GM04504 (cell line): Measurements from ENCODE around the gene SPAG7.
A peak's percentile ranks its signal among the peaks of the same experiment; 100 is the strongest.

Experiments
- DNase-seq: peaks from one replicate; pipeline ENCODE4 v3.0.0-alpha.2; 2012; ENCODE audit warnings: low read depth

SPAG7 gene

GRCh38 chr17:4967539-4968485, at the start of gene SPAG7:
Gene SPAG7 (minus strand): TSS chr17:4967817. CDS start chr17:4967804, 13 bp downstream.
- peak; percentile 95 for DNase-seq

DNA sequence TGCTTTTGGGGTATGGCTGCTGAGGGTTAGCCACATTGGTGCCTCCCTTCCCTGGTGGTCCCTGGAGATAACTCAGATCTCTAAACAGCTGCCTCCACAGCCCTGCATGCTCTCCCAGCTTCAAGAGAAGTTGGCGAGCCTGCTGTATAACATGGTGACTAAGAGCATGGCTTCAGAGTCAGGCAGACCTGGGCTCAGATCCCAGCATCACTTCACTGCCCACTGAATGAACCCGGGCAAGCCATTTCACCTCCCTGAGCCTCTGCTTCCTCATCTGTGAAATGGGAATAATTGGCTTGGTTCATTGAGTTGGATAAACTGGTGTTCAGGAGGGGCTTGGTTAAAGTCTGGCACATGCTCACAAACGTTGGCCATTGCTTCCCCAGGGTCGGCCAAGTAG, 46.7 kb upstream of the SPAG7 start:
- no peak for DNase-seq

DNA sequence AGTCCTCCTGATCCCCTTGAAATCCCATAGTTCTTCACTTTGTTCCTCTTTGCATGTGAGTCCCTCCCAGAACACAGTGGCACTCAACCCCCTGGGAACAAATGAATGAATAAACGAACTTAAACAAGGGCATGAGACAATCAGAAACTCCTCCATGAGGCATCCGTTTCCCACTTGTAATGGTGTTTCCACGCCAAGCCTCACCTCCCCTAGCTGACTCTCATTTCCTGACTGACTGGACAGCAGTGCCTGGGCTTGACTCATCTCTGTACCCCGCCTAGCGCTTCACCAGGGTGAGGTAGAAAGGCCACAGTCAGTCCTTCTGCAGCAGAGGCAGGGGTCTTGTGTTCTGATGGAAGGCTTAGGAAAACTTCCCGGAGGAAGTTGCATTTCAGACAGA, 44.3 kb upstream of the SPAG7 start:
- no peak for DNase-seq

- no peak for DNase-seq
These were observed 35.7 kb upstream of the SPAG7 start for GRCh38 chr17:5003214-5003867.

DNA sequence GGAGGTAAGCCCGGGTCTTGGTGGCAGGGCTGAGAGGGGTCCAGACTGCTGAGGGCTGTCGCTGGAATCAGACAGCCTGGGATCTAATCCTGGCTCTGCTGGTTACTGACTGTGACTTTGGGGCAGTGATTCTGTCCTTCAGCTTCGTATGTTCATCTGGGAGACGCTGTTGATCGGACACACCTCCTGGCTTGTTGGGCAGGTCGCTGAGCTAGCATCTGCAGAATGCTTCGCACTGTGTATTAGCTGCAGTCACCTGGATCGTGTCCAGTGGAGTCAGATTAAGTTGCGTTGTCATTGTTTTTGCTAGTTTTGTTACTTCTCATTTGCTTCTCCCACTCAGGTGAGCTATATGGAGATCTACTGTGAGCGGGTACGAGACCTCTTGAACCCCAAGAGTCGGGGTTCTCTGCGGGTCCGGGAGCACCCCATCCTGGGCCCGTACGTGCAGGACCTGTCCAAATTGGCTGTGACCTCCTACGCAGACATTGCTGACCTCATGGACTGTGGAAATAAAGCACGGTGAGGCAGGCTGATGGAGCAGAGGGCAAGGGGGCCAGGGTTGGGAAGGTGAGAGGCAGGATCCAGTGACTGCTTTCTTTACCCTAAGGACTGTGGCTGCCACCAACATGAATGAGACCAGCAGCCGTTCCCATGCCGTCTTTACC, 34.6 kb upstream of the SPAG7 start:
- DNase-seq: no peak

DNA sequence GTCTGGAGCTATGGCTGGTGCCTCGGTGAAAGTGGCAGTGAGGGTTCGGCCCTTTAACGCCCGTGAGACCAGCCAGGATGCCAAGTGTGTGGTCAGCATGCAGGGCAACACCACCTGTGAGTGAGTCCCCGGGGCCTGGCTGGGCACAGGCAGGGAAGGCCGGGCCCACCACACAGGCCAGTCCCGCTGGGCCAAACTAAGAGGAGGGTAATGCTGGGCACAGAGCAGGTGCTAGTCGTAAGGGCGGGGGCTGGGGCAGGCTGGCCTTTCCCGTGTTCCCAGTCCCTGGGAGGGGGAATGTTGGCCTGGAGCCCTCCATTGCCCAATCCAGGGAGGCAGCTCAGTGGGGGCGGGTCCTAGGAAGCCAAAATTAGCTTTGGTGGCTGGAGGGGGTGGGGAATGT, 32.6 kb upstream of the SPAG7 start:
- DNase-seq: no peak

- DNase-seq: no peak
These were observed 31.9 kb upstream of the SPAG7 start for GRCh38 chr17:4999430-5000093.

- DNase-seq: no peak
These were observed 31.3 kb upstream of the SPAG7 start for GRCh38 chr17:4998732-4999429.

- no peak for DNase-seq
These were observed 30.6 kb upstream of the SPAG7 start for GRCh38 chr17:4998027-4998731.

GRCh38 chr17:4997302-4998026, 29.8 kb upstream of the SPAG7 start, which contains the start of the genes INCA1 and KIF1C:
Gene INCA1 (minus strand): TSS chr17:4997522. CDS start chr17:4994437, 3,085 bp downstream.
Gene KIF1C (plus strand): TSS chr17:4997950. CDS start chr17:5000247, 2,297 bp downstream.
- DNase-seq: peak; percentile 77

DNA sequence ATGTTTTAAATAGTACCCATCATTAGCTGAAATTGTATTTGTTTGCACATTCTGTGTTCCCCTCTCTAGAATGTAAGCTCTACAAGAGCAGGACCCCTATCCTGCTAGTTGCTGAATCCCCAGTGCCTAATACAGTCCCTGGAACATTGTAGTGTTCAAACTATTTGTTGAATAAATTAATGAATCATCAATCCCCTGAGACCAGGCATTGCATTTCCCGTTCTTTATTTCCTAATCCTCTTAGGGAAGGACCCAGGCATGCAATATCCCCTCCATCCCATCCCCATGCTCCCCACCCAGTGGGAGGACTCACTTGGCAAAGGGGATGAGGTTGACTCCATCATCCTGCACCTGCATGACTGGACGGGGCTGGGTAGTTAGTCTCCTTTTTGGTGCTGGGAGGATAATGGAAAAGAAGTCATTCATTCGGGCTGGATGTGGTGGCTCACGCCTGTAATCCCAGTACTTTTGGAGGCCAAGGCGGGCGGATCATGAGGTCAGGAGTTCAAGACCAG, 26.5 kb upstream of the SPAG7 start:
- no peak for DNase-seq

DNA sequence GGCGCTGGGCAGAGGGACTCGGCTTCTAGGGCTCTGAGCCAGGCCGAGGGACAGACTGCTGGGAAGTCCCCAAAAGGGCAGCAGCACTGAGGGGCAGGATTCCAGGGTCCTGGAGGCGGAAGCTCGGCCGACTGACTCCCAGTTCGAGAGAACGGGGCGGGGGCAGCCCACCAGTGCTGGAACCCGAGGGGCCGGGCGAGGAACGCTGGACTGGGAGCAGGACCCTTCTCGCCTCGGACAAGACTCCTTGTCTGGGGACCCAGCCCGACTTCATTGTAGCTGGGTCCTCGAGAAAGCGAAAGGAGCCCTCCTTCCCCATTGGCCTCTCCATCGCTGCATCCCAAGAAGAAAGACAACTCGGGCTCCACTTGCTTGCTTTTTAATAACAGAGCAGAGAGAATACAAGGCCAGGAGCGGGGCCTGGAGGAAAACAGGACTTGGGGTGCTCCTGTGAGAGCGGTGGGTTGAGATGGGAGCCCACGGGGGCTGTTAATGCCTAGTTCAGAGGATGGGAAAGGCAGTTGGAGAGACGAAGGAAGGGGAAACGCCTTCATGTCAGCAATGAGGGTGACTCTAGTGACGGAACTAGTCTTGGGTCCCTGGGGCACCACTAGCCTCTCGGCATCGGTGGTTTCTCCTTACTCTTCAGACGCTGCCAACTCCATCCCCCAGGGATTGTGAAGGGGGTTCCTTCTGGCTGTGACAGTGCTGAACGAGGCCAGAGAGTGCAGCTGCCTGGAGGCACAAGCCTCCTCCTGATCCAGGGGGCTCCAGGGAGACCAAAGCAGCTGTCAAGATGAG, 20.4 kb upstream of the SPAG7 start:
- DNase-seq: no peak

GRCh38 chr17:4986951-4987766, 19.5 kb upstream of the SPAG7 start, which contains the start of gene CAMTA2:
Gene CAMTA2 (minus strand): TSS chr17:4987675. CDS start chr17:4986222, 1,453 bp downstream.
- DNase-seq: no peak

DNA sequence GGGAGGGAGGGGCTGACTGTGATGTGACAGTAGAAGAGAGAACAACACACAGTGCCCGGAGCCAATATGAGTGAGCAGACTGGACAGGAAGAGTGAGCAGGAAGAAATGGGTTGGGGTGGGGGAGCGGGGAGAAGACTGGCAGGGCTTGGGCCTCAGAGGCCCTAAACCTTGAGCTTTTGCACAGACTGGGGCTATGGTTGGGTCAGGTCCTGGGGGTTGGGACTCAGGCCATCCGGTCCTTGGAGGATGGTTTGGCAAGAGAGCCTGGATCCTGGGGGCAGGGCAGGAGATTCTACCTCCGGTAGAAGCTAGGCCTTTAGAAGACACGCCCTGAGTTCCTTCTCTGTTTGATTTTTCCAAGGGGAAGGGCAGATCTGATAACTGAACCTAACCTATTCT, 18.8 kb upstream of the SPAG7 start:
- DNase-seq: no peak

DNA sequence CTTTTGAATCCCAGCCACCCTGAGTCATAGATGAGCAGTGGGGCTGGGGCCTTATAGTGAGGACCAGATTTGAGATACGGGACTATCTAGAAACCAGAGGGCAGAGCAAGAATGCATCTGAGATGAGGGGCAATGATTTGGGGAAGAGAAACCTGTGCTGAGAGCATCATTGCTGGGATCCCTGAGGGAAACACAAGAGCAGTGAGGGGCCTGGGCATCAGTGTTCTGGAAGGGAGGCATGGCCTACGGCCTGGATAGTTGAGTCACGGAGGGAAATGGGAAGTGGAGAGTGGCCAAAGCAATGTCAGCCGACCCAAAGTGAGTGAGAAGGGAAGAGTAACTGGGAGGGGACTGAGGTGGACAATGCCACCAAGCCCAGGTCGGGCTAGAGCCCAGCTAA, 14.7 kb upstream of the SPAG7 start:
- DNase-seq: no peak

GRCh38 chr17:4980644-4981216, 13.1 kb upstream of the SPAG7 start:
- no peak for DNase-seq

DNA sequence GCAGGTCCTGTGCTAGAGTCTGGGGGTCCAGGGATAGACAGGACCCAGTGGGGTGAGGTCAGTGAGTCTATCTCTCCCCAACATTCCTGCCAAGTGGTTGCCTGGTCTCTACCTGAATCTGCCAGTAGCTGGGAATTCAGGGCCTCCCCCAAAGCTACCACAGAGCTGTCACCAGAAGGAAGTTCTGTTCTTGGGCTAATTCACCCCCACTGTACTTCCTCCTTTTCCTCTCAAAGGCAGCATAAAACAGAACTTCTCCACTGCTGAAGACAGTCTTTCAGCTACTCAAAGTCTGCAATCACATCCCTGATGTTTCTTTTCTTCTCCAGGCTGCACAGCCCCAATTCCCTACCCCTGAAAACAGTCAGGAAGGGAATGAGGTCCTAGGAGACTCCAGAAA, 11.1 kb upstream of the SPAG7 start:
- DNase-seq: no peak
